HG03575 (cell line): ENCODE data around the gene RTN3.

ENCODE experiments used
- ATAC-seq: cut with Tn5 transposase; IDR thresholded peaks from one replicate; pipeline ENCODE4 v1.9.1; 2021; ENCODE audit not compliant: unreplicated experiment, insufficient number of reproducible peaks, low FRiP score; ENCODE audit errors: extremely low read depth

RTN3 gene

DNA sequence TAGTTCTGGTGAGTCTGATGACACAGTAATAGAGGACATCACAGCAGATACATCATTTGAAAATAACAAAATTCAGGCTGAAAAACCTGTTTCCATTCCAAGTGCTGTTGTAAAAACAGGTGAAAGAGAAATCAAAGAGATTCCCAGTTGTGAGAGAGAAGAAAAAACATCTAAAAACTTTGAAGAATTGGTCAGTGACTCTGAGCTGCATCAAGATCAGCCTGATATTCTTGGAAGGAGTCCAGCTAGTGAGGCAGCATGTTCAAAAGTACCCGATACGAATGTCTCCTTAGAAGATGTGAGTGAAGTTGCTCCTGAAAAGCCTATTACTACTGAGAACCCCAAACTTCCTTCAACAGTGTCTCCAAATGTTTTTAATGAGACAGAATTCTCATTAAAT is 38.7 kb downstream of the RTN3 start:
- ATAC-seq: no peak

- no peak for ATAC-seq
Measured at GRCh38 chr11:63720611-63721010, 39.3 kb downstream of the RTN3 start.

GRCh38 chr11:63729326-63729725 is 48.0 kb downstream of the RTN3 start:
- ATAC-seq: no peak

GRCh38 chr11:63736864-63737263 is 55.6 kb downstream of the RTN3 start:
- no peak for ATAC-seq

GRCh38 chr11:63737718-63738117 is 56.4 kb downstream of the RTN3 start:
- no peak for ATAC-seq

DNA sequence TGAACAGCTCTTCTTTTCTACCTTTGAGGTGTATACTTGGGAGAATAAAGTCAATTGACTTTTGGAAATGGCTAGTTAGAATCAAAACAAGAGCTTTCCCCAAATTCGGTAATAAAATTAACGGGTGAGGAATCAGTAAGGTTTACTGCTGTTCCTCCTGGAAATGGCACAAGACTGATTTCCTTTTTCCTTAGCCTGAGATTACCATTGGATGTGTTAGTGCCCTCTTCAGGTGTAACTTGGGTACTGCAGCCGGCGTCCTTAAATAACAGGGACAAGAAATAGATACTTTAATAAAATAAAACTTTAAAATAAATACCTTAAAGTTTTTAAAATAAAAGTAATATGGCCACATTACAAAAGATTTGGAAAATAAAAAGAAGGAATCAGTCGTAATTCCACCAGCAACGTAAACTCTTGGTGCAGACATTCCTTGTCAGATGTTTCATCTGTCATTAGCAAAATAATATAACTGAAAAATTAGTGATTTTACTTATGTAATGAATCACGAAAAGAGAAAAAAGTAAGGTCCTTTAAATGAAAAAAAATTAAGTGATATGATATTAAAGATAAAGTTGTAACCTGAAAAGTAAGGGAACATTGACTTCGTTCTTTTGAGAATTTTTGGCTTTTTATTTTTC is 57.5 kb downstream of the RTN3 start:
- ATAC-seq: no peak

DNA sequence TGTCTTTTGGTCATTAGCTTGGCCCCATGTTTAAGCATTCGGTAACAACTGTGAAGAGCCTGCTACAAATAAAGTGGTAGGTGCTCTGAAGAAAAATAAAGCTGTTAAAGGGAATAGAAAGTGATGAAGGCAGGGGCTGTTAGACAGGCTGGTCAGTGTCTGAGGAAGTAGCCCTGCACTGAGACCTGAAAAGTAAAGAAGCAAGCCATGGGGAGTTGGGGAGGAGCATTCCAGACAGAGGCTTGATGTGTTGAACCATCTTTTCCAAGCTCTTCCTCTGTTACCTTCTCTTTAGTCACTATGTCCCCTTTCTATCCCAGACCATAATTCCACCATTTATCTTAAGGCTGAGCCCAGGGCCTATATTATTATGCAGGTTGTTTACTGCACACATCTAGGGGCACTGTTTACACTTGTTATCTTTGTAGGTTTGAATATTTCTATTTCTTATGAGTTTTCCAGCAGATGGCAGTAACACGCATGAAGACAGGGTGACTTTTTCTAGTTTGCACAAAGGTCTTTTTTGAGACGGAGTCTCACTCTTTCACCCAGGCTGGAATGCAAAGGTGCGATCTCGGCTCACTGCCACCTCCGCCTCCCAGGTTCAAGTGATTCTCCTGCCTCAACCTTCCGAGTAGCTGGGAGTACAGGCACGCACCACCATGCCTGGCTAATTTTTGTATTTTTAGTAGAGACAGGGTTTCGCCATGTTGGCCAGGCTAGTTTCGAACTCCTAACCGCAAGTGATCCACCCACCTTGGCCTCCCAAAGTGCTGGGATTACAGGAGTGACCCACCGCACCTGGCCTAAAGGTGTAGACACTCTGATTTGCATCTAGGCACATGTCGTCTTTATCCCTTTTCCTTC is 64.2 kb downstream of the RTN3 start:
- ATAC-seq: no peak

DNA sequence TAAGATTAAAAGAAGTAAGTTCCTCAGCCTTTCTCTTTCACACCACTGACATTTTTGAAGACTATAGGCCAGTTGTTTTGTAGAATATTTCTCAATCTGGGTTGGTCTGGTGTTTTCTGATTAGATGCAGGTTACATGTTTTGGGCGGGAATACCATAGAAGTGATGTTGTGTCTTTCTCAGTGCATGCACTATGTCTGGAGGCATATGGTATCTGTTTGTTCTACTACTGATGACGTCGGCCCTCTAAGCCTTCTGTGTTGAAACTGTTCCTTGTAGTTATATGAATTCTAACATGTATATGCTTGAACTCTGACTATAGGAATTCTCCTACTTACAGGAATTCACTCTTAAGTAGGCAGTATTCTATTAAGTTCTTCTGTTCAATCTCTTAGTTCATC is 65.7 kb downstream of the RTN3 start:
- ATAC-seq: no peak

DNA sequence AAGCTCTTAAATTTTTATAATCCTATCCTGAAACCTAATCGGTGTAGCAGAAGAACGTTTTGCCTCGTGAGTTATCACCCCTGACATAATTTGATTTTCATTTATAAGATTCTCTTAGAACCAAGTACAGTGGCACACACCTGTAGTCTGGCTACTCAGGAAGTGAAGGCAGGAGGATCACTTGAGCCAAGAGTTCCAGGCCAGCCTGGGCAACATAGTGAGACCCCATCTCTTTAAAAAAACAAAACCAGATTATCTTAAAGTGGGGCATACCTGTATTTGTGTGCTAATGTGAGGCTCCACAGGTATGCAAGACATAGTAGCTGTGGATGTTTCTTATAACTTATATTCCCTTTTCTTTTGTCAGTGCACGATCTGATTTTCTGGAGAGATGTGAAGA is 68.3 kb downstream of the RTN3 start:
- ATAC-seq: no peak

DNA sequence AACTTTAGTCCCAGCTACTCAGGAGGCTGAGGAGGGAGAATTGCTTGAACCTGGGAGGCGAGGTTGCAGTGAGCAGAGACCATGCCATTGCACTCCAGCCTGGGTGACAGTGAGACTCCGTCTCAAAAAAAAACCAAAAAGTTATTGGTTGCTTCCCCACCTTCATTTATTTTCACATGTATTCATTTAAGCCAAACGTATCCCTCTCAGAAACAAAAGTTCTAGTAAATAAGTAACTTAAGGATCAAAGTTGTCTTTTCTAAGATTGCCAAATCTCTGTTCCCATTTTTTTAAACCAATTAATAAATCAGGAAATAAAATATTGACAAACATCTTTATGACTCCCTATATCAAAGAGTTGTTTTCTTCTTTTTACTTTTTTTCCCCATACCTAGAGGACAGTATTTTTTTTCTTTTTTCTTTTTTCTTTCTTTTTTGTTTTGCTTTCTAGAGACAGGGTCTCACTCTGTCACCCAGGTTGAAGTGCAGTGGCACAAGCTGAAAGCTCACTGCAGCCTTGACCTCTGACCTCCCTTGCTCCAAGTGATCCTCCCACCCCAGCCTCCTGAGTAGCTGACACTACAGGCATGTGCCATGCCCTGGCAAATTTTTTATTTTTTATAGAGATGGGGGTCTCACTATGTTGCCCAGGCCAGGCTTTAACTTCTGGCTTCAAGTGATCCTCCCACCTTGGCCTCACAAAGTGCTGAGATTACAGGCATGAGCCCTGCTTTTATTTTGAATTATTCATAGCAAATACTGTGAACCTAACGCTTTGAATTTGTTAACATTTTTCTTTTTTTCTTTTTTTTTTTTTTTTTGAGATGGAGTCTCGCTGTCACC is 75.8 kb downstream of the RTN3 start:
- no peak for ATAC-seq

DNA sequence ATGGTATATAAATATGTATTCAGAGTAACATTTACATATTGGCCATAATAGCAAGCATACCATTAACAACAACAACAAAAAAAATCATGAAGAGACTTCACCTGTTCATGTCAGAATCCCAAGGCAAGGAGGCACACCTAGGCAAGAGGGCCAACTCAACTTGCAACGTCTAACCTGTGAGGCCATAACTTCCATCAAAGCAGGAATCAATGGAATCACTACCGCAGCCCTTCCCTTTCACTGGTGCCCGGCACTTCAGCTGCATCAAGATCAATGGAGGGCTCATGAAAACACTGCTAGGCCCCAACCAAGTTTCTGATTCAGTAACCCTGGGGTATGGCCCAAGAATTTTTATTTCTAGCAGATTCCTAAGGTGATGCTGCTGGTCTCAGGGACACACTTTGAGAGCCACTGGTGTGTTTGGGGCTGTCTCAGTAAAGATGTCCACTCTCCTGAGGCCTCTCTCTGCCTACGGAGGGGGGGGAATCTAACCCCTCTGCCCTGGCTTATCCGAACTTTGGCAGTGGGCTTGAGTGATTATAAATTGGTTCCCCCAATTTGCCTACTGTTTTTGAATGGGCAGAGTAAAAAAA is 79.3 kb downstream of the RTN3 start:
- no peak for ATAC-seq

DNA sequence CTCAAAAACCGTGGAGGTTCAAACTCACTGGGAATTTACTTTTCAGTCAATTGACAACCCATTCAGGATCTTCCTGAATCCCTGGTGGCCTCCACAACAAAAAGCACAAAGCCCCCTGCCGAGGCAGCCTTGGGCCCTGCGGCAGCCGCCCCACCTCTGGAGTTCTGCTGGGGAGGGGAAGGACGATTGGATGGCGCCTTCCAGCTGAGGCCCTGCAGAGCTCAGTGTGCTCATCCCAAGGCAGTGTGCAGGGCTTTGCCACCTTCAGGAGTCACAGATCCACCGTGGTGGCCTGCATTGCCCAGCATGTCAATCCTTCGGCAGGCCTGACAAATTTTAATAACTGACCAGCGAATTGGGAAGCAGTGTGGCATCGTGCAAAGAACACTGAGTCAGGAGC is 79.9 kb downstream of the RTN3 start:
- ATAC-seq: no peak

- no peak for ATAC-seq
Measured at GRCh38 chr11:63761931-63762653, 80.8 kb downstream of the RTN3 start.

DNA sequence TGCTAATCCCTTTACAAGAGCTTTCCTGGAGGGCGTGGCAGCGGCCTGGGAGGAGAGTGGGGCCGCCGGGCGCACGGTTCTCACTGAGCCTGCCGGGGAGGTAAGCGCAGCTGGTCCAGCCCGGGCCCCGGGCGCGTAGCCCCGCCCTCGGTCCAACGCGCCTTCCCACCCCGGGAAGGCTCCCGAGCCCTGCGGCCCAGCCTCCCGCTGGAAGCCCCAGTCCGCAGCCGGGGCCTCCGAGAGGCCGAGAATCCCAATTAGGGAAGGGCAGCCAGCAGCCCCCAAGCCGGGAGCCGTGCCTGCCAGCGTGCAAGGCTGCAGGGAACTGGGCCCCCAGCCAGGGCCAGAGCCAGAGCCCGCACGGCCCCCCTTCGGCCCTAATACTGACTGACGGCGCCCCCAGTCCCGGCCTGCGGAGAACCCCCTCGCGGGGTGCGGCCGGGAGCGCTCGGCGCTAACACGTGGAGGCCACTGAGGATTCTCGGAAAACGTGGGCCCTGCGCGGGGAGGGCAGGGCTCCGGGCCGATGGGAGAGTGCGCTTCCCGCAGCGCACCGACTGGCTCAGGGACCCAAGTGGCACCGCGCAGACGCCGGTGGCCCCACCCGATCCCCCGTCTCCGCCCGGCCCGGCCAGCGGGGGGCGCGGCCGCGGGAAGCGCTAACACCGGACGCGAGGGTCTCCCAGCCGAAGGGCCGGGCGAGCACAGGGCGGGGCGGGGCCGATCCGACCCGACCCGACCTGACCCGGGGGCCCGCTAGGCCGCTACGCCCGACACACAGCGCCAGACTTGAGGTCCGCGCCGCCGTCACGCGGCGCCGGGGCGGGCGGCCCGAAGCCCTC is 81.6 kb downstream of the RTN3 start:
- no peak for ATAC-seq

GRCh38 chr11:63763496-63764339 is 82.4 kb downstream of the RTN3 start:
- ATAC-seq: no peak

DNA sequence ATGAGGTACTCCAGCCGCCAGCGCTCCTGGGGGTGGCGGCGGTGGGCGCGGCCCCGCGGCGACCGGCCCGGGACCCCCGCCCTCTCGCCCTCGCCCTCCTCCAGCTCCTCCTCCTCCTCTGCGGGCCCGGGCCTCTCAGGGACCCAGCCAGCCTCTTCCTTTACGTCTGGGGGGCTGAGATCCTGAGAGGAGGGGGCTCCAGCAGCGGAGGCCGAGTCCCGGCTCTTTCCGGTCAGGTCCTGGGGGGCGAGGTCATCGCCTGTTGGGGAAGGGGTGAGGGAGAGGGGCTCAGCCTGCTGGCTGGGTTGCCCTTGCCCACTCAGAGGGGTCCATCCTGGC is 83.0 kb downstream of the RTN3 start:
- ATAC-seq: no peak
